ENCODE data around the gene CHSY1.

DNA sequence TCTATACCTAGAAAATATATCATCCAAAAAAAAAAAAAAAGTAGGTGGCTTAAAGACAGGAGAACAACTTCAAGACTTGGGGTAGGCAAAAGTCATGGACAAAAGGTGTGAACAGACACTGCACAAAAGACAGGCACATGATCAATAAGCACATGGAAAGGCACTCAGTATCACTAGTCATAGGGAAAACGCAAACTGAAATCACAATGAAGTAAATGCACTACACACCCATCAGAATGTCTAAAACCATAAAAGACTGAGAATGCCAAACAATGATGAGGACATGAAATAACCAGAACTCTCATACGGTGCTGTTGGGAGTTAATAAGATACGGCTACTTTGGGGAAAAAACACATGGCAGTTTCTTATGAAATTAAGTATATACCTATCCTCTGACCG lies 40.0 kb downstream of the CHSY1 start:
- TF ChIP-seq POLR2AphosphoS5 (IDR thresholded peaks at IDR 0.05) = no peak
- no peak for TF ChIP-seq POLR2A (IDR thresholded peaks at IDR 0.05)
- TF ChIP-seq, protein P1, sequence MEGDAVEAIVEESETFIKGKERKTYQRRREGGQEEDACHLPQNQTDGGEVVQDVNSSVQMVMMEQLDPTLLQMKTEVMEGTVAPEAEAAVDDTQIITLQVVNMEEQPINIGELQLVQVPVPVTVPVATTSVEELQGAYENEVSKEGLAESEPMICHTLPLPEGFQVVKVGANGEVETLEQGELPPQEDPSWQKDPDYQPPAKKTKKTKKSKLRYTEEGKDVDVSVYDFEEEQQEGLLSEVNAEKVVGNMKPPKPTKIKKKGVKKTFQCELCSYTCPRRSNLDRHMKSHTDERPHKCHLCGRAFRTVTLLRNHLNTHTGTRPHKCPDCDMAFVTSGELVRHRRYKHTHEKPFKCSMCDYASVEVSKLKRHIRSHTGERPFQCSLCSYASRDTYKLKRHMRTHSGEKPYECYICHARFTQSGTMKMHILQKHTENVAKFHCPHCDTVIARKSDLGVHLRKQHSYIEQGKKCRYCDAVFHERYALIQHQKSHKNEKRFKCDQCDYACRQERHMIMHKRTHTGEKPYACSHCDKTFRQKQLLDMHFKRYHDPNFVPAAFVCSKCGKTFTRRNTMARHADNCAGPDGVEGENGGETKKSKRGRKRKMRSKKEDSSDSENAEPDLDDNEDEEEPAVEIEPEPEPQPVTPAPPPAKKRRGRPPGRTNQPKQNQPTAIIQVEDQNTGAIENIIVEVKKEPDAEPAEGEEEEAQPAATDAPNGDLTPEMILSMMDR (IDR thresholded peaks at IDR 0.05) = no peak
